ENCODE data around the gene ARHGAP42.
A peak's percentile ranks its signal among the peaks of the same experiment; 100 is the strongest.

Gene ARHGAP42

GRCh38 chr11:100687054-100687629 lies at the start of gene ARHGAP42:
Gene ARHGAP42 (plus strand): TSS chr11:100687288. CDS start chr11:100687679, 391 bp downstream.
- no peak for TF ChIP-seq CTCF (IDR thresholded peaks at IDR 0.05; ENCODE audit: control extremely low read depth, extremely low read depth, low read depth, missing control alignments)
- peak; percentile 81 for DNase-seq (ENCODE audit: extremely low spot score)
- POLR2A ChIA-PET: no interaction called here
- CTCF ChIA-PET: interaction anchor here (0.8 to 2.6 kb wide), 7 partner anchors 11 to 57 kb away, joined by 3 to 7 read pairs (median 4); no protein-coding TSS in a partner anchor

GRCh38 chr11:100637706-100638105 lies 49.4 kb upstream of the ARHGAP42 start:
- POLR2A ChIA-PET: no interaction called here
- CTCF ChIA-PET: no interaction called here
- DNase-seq (ENCODE audit: extremely low spot score): no peak
- no peak for TF ChIP-seq CTCF (IDR thresholded peaks at IDR 0.05; ENCODE audit: control extremely low read depth, extremely low read depth, low read depth, missing control alignments)

- no peak for DNase-seq (ENCODE audit: extremely low spot score)
- no peak for TF ChIP-seq CTCF (IDR thresholded peaks at IDR 0.05; ENCODE audit: control extremely low read depth, extremely low read depth, low read depth, missing control alignments)
- POLR2A ChIA-PET: no interaction called here
- CTCF ChIA-PET: no interaction called here
These were observed 48.4 kb upstream of the ARHGAP42 start for GRCh38 chr11:100638648-100639047.

- ChIA-PET POLR2A (no interaction called here), CTCF (no interaction called here)
- DNase-seq (ENCODE audit: extremely low spot score): no peak
- TF ChIP-seq CTCF (IDR thresholded peaks at IDR 0.05; ENCODE audit: control extremely low read depth, extremely low read depth, low read depth, missing control alignments): no peak
These were observed 47.9 kb upstream of the ARHGAP42 start for GRCh38 chr11:100639140-100639539.

GRCh38 chr11:100640071-100640470 lies 47.0 kb upstream of the ARHGAP42 start:
- ChIA-PET POLR2A (no interaction called here), CTCF (no interaction called here)
- no peak for DNase-seq (ENCODE audit: extremely low spot score)
- TF ChIP-seq CTCF (IDR thresholded peaks at IDR 0.05; ENCODE audit: control extremely low read depth, extremely low read depth, low read depth, missing control alignments): no peak

- TF ChIP-seq CTCF (IDR thresholded peaks at IDR 0.05; ENCODE audit: control extremely low read depth, extremely low read depth, low read depth, missing control alignments): no peak
- ChIA-PET CTCF (interaction anchor here (0.6 kb wide), 1 partner anchor 113 kb away, joined by 3 read pairs; no protein-coding TSS in a partner anchor), POLR2A (no interaction called here)
- DNase-seq (ENCODE audit: extremely low spot score): no peak
These were observed 46.4 kb upstream of the ARHGAP42 start for GRCh38 chr11:100640646-100641045.
